Thyroid gland (tissue), 4 donors: ENCODE results near the gene TEKT2.

ENCODE experiments used
- POLR2A ChIP-seq, 2 donors: fragments of 450-650 bp; IDR thresholded peaks; one replicate each; pipeline ENCODE4 v1.6.1; 2017; ENCODE audit warnings: antibody characterized with exemption in 2 of 2, mild to moderate bottlenecking in 2 of 2, moderate library complexity in 1 of 2
- TF ChIP-seq, protein P1 (sequence below), 6 experiments: fragments of 200-600 bp in 3 of 6; fragments of 450-650 bp in 3 of 6; sonication (generic) in 3 of 6; IDR thresholded peaks; one replicate each; pipeline ENCODE4 v1.5.1; 2016 to 2019; ENCODE audit warnings: antibody characterized with exemption in 6 of 6, mild to moderate bottlenecking in 2 of 6, inconsistent platforms in 1 of 6, moderate library complexity in 1 of 6

DNA sequence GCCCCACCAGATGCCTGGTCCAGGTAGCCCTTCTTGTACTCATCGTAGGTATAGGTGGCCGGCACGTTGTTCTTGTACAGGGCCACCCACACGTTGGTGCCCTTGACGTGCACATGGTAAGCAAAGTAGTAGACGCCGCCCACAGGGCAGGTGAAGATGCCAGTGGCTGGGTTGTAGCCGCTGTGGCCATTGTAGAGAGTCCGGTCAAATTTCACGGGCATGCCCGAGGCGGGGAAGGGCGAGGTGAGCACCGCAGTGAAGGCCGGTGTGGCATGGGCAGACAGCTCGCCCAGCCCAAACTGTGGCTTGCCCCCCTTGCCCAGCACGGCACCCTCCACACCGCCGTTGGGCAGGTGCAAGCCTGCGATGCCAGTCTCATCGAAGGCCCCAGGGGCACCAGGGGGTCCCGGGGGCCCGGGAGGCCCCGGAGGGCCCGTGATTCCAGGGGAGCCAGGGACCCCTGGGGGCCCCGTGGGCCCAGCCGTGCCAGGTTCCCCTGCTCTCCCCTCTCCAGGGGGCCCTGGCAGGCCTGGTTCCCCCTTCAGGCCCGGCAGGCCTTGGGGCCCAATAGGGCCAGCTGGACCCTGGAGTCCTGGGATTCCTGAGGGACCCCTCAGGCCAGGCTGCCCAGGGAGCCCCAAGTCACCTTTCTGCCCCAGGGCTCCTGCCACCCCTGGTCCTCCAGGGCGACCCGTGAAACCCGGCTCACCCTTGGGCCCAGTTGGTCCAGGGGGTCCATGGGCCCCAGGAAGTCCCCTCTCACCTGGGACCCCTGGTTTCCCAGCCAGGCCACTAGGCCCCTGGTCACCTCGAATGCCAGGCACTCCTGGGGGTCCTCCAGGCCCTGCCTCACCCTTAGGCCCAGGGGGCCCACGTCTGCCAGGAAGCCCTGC is 14.0 kb downstream of the TEKT2 start:
- TF ChIP-seq, protein P1, sequence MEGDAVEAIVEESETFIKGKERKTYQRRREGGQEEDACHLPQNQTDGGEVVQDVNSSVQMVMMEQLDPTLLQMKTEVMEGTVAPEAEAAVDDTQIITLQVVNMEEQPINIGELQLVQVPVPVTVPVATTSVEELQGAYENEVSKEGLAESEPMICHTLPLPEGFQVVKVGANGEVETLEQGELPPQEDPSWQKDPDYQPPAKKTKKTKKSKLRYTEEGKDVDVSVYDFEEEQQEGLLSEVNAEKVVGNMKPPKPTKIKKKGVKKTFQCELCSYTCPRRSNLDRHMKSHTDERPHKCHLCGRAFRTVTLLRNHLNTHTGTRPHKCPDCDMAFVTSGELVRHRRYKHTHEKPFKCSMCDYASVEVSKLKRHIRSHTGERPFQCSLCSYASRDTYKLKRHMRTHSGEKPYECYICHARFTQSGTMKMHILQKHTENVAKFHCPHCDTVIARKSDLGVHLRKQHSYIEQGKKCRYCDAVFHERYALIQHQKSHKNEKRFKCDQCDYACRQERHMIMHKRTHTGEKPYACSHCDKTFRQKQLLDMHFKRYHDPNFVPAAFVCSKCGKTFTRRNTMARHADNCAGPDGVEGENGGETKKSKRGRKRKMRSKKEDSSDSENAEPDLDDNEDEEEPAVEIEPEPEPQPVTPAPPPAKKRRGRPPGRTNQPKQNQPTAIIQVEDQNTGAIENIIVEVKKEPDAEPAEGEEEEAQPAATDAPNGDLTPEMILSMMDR (IDR thresholded peaks at IDR 0.05): no peak
- TF ChIP-seq POLR2A (IDR thresholded peaks at IDR 0.05): no peak
